Measurements from ENCODE around the gene RPL26. TPM values are rescaled to one million over a fixed set of nuclear protein-coding genes. Genes with fewer than 3 reads are reported as not detected.

RPL26 gene
- 1,000 to 10,000 TPM; 1,301 to 1,432 (median 1,370) TPM for total RNA-seq (2021; fragmentation: NEBNext Ultra II Directional; extraction: Animal tissue kit (Norgen Biotek cat#: 25700))
- long read RNA-seq, transcript RPL26-214 (4 exons, 528 nt): major isoform, 965 of 1,129 reads
- long read RNA-seq, transcript RPL26-209 (4 exons, 870 nt): minor isoform, 18 of 1,129 reads
- long read RNA-seq, partial matches to known transcripts: 84 of 1,129 reads
- long read RNA-seq, other reads (novel, unspliced or antisense): 58 of 1,129 reads

DNA sequence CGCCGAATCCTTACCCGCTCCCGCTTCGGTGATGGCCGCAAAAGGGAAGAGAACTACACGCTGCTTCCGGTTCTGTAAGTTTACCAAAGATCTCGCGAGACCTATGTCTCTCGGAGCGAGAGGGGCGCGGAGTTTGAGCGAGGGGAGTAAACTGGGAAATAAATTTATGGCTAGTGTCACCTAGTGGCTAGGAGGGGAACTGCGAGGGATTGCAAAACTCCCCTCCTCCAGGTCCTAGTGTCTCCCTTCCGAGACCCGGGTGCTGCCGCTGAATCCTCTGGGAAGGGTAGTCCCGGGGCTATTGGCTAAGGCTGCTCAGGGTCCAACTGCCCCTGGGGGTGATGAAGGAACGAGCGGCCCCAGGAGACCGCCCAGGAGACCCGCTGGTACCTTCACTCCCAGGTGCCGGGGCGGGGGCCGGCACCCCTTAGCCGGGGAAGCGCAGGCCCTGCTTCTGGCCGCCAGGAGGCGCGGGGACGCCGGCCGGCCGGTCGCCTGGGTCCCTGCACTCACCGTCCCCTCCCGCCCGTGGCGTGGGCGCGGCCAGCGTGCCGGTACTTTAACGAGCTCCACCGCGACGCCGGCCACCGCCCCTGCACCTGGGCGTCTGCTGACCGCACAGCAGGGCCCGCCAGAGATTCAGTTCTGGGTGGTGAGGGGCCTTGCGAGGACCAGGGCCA is at the start of gene RPL26:
RPL26 (minus strand) TSS at position 51 of the 680 bp plus-strand sequence. CDS start 883 bp downstream, outside the sequence.
- peak within 1 kb of the TSS; percentile 100 for H3K4me3 Mint-ChIP-seq
- peaks cover 11% of the 10 kb centered on the region for H3K27me3 Mint-ChIP-seq (ENCODE audit: insufficient read depth)
- H3K9me3 Mint-ChIP-seq: no peaks in the 10 kb centered on the region; the same call in 1 of the 2 replicates
- peaks cover 62% of the 10 kb centered on the region for H3K4me1 Mint-ChIP-seq (ENCODE audit: low read depth)
- H3K27ac Mint-ChIP-seq: peak within 1 kb of the TSS; percentile 99
- peak; percentile 98 for DNase-seq
- TF ChIP-seq, protein P1, sequence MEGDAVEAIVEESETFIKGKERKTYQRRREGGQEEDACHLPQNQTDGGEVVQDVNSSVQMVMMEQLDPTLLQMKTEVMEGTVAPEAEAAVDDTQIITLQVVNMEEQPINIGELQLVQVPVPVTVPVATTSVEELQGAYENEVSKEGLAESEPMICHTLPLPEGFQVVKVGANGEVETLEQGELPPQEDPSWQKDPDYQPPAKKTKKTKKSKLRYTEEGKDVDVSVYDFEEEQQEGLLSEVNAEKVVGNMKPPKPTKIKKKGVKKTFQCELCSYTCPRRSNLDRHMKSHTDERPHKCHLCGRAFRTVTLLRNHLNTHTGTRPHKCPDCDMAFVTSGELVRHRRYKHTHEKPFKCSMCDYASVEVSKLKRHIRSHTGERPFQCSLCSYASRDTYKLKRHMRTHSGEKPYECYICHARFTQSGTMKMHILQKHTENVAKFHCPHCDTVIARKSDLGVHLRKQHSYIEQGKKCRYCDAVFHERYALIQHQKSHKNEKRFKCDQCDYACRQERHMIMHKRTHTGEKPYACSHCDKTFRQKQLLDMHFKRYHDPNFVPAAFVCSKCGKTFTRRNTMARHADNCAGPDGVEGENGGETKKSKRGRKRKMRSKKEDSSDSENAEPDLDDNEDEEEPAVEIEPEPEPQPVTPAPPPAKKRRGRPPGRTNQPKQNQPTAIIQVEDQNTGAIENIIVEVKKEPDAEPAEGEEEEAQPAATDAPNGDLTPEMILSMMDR (IDR thresholded peaks at IDR 0.05): peak; percentile 99
- H3K36me3 Mint-ChIP-seq (ENCODE audit: low read depth): peaks cover 47% of the 10 kb centered on the region

- H3K4me1 Mint-ChIP-seq (ENCODE audit: low read depth): peaks cover 6% of the 10 kb centered on the region; the same call in 1 of the 2 replicates
- H3K4me3 Mint-ChIP-seq: no peak overlapping the region
- H3K27me3 Mint-ChIP-seq (ENCODE audit: insufficient read depth): peaks cover 10% of the 10 kb centered on the region
- no peaks in the 10 kb centered on the region for H3K9me3 Mint-ChIP-seq
- no peaks in the 10 kb centered on the region for H3K36me3 Mint-ChIP-seq (ENCODE audit: low read depth)
- H3K27ac Mint-ChIP-seq: no peak overlapping the region
- no peak for DNase-seq
- TF ChIP-seq, protein P1 (IDR thresholded peaks at IDR 0.05): no peak
Observed at GRCh38 chr17:8430966-8431365, 48.0 kb upstream of the RPL26 start.

- no peaks in the 10 kb centered on the region for H3K4me1 Mint-ChIP-seq (ENCODE audit: low read depth)
- TF ChIP-seq, protein P1 (IDR thresholded peaks at IDR 0.05): no peak
- H3K9me3 Mint-ChIP-seq: no peaks in the 10 kb centered on the region
Observed at GRCh38 chr17:8426802-8427201, 43.8 kb upstream of the RPL26 start.

GRCh38 chr17:8426094-8426720 is 43.2 kb upstream of the RPL26 start:
- H3K27ac Mint-ChIP-seq: no peak overlapping the region
- no peaks in the 10 kb centered on the region for H3K9me3 Mint-ChIP-seq
- H3K36me3 Mint-ChIP-seq (ENCODE audit: low read depth): no peaks in the 10 kb centered on the region
- peaks cover 25% of the 10 kb centered on the region for H3K27me3 Mint-ChIP-seq (ENCODE audit: insufficient read depth)
- TF ChIP-seq, protein P1 (IDR thresholded peaks at IDR 0.05): no peak
- H3K4me1 Mint-ChIP-seq (ENCODE audit: low read depth): no peaks in the 10 kb centered on the region
- no peak for DNase-seq
- H3K4me3 Mint-ChIP-seq: no peak overlapping the region

More at GRCh38 chr17:8426802-8427201, 43.8 kb upstream of the RPL26 start:
- Mint-ChIP-seq H3K27me3 (ENCODE audit: insufficient read depth) (peaks cover 25% of the 10 kb centered on the region), H3K36me3 (ENCODE audit: low read depth) (no peaks in the 10 kb centered on the region), H3K4me3 (no peak overlapping the region), H3K27ac (no peak overlapping the region)
- DNase-seq: no peak

GRCh38 chr17:8421571-8421970 is 38.6 kb upstream of the RPL26 start:
- TF ChIP-seq, protein P1 (IDR thresholded peaks at IDR 0.05): no peak
- H3K4me3 Mint-ChIP-seq: no peak overlapping the region
- no peak overlapping the region for H3K27ac Mint-ChIP-seq
- peaks cover 29% of the 10 kb centered on the region for H3K27me3 Mint-ChIP-seq (ENCODE audit: insufficient read depth)
- peaks cover 7% of the 10 kb centered on the region; the same call in 1 of the 2 replicates for H3K4me1 Mint-ChIP-seq (ENCODE audit: low read depth)
- no peaks in the 10 kb centered on the region for H3K9me3 Mint-ChIP-seq
- no peaks in the 10 kb centered on the region for H3K36me3 Mint-ChIP-seq (ENCODE audit: low read depth)
- DNase-seq: no peak

Measured in HFFc6 (cell line).